Forelimb muscle (tissue), 1 donor: ENCODE results near the gene ACADVL. TPM values are rescaled to one million over a fixed set of nuclear protein-coding genes. Genes with fewer than 3 reads are reported as not detected.

Source experiments
- DNase-seq: peaks from one replicate; pipeline ENCODE4 v3.0.0-alpha.2; 2013; ENCODE audit warnings: low read depth
- polyA plus RNA-seq: library from polyadenylated mRNA; unstranded; fragments of 120-200 nt; gene quantifications from one replicate; pipeline ENCODE4 v1.2.1, GENCODE V29; 2013; ENCODE audit not compliant: insufficient read length

Gene ACADVL
- polyA plus RNA-seq, 1 donor = 243 TPM

GRCh38 chr17:7191069-7191468, 28.7 kb upstream of the ACADVL start:
- DNase-seq = no peak

- no peak for DNase-seq
These were observed 28.0 kb upstream of the ACADVL start for GRCh38 chr17:7191571-7192270.

GRCh38 chr17:7192271-7192937, 27.3 kb upstream of the ACADVL start:
- no peak for DNase-seq

- DNase-seq = no peak
These were observed 23.8 kb upstream of the ACADVL start for GRCh38 chr17:7195971-7196370.

GRCh38 chr17:7196651-7197401, 22.9 kb upstream of the ACADVL start:
- no peak for DNase-seq

- DNase-seq = no peak
These were observed 16.3 kb upstream of the ACADVL start for GRCh38 chr17:7203391-7203790.

GRCh38 chr17:7204336-7204735, 15.4 kb upstream of the ACADVL start:
- no peak for DNase-seq

GRCh38 chr17:7204828-7205461, 14.8 kb upstream of the ACADVL start:
- DNase-seq = no peak

- DNase-seq = no peak
These were observed 14.2 kb upstream of the ACADVL start for GRCh38 chr17:7205561-7205960.

- no peak for DNase-seq
These were observed 12.4 kb upstream of the ACADVL start for GRCh38 chr17:7207120-7208001.

- DNase-seq = no peak
These were observed 11.6 kb upstream of the ACADVL start for GRCh38 chr17:7208027-7208571.

GRCh38 chr17:7208754-7209460, 10.8 kb upstream of the ACADVL start:
- DNase-seq = no peak

GRCh38 chr17:7211491-7212273, 8.1 kb upstream of the ACADVL start:
- DNase-seq = no peak

GRCh38 chr17:7213895-7214299, 5.8 kb upstream of the ACADVL start:
- DNase-seq = peak; percentile 84

- DNase-seq = peak; percentile 90
These were observed 5.2 kb upstream of the ACADVL start for GRCh38 chr17:7214300-7215135.

GRCh38 chr17:7215136-7215638, 4.6 kb upstream of the ACADVL start:
- no peak for DNase-seq

- DNase-seq = no peak
These were observed 4.0 kb upstream of the ACADVL start for GRCh38 chr17:7215652-7216180.
